HL-60/S4 treated with phorbol 12-myristate 13-acetate at 8.2 ng/mL for 4 days and 3 days (cell line): Measurements from ENCODE around the gene EDN2.

Experiments
- in situ Hi-C: fragments of 300-500 bp; cut with MboI; formaldehyde crosslinking; loops from 2 replicates; pipeline ENCODE4 v1.15.0; 2022; ENCODE audit warnings: low sequenced_read_pairs

Gene EDN2

GRCh38 chr1:41486053-41486370 is 1.5 kb upstream of the EDN2 start:
- in situ Hi-C loops, result no loop called here

GRCh38 chr1:41485605-41486004 is 1.1 kb upstream of the EDN2 start:
- in situ Hi-C loops, result no loop called here

GRCh38 chr1:41483960-41484401 is 502 bp downstream of the EDN2 start:
- in situ Hi-C loops, result no loop called here

- in situ Hi-C loops, result no loop called here
Measured at GRCh38 chr1:41483001-41483850, 1.3 kb downstream of the EDN2 start.

GRCh38 chr1:41482001-41482765 is 2.3 kb downstream of the EDN2 start:
- in situ Hi-C loops, result no loop called here

GRCh38 chr1:41481109-41481775 is 3.2 kb downstream of the EDN2 start:
- in situ Hi-C loops, result no loop called here

- in situ Hi-C loops, result no loop called here
Measured at GRCh38 chr1:41480204-41481108, 4.0 kb downstream of the EDN2 start.

GRCh38 chr1:41479808-41480160 is 4.7 kb downstream of the EDN2 start:
- in situ Hi-C loops, result no loop called here

- in situ Hi-C loops, result no loop called here
Measured at GRCh38 chr1:41479000-41479807, 5.3 kb downstream of the EDN2 start.

- in situ Hi-C loops, result no loop called here
Measured at GRCh38 chr1:41478118-41478748, 6.2 kb downstream of the EDN2 start.

GRCh38 chr1:41476807-41477361 is 7.6 kb downstream of the EDN2 start:
- in situ Hi-C loops, result no loop called here

GRCh38 chr1:41475859-41476567 is 8.5 kb downstream of the EDN2 start:
- in situ Hi-C loops, result no loop called here

GRCh38 chr1:41475346-41475745 is 9.1 kb downstream of the EDN2 start:
- in situ Hi-C loops, result no loop called here

GRCh38 chr1:41474490-41475271 is 9.8 kb downstream of the EDN2 start:
- in situ Hi-C loops, result no loop called here

- in situ Hi-C loops, result no loop called here
Measured at GRCh38 chr1:41473738-41474362, 10.6 kb downstream of the EDN2 start.

- in situ Hi-C loops, result no loop called here
Measured at GRCh38 chr1:41471658-41472057, 12.8 kb downstream of the EDN2 start.

- in situ Hi-C loops, result no loop called here
Measured at GRCh38 chr1:41469706-41470105, 14.8 kb downstream of the EDN2 start.
